ENCODE measurements around the gene GPR176. TPM values are rescaled to one million over a fixed set of nuclear protein-coding genes. Genes with fewer than 3 reads are reported as not detected.

GPR176 gene
- total RNA-seq, 1 donor from 2014 or later: 2.7 TPM

DNA sequence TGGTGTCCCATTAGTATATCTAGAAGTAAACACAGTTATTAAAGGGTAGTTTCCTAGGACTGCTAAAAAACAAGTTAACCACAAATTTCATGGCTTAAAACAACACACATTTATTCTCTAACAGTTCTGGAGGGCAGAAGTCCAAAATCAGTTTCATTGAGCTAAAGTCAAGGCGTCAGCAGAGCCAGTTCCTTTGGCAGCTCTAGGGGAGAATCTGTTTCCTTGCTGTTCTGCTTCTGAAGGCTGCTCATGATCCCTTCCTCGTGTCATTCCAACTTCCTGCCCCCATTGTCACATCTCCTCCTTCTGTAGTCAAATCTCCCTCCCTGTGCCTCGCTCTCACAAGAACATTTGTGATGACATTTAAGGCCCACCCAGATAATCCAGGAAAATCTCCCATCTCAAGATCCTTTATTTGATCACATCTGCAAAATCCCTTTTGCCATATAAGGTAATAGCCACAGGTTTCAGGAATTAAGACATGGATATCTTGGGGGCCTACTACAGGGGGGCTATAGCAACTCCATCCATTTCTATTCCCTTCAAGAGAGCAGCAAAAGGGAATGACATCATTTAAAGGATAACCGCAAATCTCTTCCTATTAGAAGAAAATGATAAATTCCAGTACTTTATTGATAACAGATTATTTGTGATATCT, 50.1 kb downstream of the GPR176 start:
- intact Hi-C loops (cut with DNase I): no loop called here
- no peak for DNase-seq (ENCODE audit: low spot score)

DNA sequence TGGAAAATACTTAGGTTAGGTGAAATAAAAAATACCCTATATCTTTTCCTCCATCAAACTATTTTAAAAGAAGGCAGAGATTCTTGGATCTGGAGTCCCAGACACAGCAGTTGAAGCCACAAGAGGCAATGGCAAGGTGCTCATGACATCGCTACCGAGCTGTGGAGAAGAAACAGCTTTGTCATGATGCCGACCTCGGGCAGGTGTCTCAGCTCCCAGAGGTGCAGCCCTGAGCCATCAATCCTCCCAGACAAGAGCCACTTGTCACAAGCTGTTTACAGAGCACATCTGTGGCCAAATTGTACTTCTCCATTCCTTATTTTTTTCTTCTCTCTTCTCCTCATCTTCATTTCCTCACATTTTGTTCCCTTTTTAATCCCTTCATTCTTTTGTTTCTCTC, 50.8 kb downstream of the GPR176 start:
- no peak for DNase-seq (ENCODE audit: low spot score)
- intact Hi-C loops (cut with DNase I): no loop called here

DNA sequence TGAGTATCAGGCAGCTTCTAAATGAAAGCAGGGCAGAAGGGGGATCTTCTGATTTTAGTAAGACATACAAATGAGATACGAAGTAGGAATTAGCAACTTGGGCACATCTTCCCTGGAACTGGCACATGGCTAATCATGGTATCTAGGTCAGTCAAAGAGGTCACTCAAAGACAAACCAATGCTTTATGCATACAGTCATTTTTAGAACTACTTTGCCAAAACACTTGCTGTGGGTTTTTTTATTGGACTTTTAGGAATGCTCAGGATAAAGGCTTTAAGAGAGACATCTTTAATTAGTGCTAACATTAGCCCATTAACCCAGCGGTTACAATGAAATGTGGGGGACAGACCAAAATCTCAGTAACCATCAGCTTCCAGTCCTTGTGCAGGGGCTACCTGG, 51.7 kb downstream of the GPR176 start:
- no peak for DNase-seq (ENCODE audit: low spot score)
- intact Hi-C loops (cut with DNase I): no loop called here

DNA sequence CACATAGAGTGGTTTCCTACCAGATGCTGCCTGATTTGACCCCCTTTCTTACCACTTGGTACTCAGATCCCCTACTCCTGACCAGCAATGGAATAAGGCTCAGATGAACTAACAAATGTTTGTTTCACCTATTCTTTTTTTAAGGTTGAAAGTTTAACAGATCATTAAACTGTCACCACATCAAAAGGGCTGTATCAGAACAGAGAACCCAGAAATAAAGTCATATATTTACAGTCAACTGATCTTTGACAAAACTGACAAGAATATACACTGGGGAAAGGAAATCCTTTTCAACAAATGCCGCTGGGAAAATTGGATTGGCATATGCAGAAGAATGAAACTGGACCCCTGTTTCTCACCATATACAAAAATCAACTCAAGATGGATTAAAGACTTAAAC, 56.0 kb downstream of the GPR176 start:
- DNase-seq (ENCODE audit: low spot score): no peak
- intact Hi-C loops (cut with DNase I): no loop called here

DNA sequence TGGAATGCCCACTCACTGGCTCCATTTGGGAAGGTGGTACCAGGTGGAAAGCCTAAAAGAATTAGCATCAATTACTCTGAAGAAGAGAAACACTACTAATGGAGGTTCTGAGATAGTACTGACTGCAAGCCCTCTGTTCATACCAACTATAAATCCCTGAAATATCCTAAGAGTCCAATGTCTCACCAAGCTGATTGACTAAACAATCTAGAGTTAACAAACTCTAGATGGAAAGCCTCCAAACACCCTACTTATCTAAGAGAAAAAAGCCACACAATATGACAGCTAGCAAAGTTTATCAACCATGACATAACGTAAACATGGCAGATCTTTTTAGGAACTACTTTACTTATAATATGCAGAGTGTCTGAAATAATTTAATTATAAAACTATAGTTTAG, 59.2 kb downstream of the GPR176 start:
- no peak for DNase-seq (ENCODE audit: low spot score)
- intact Hi-C loops (cut with DNase I): no loop called here

DNA sequence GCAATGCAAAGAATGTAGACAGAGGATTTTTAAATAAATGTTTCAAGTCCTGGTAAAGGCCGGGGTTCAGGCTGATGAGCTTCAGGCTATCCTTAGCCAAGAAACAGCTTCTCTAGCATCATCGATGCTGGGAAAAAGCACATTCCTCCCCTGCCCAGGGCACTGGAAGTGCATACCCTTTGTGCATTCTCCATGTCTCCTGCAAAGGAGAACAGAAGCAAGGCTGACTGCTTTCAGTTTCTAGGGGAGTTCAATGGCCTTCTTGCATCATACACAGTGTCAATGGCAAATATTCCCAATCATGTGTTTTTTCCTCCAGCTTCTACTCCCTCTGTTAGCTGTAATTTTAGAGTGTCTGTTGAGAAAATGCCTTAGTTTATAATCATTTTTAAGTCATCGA, 59.9 kb downstream of the GPR176 start:
- no peak for DNase-seq (ENCODE audit: low spot score)
- intact Hi-C loops (cut with DNase I): no loop called here

DNA sequence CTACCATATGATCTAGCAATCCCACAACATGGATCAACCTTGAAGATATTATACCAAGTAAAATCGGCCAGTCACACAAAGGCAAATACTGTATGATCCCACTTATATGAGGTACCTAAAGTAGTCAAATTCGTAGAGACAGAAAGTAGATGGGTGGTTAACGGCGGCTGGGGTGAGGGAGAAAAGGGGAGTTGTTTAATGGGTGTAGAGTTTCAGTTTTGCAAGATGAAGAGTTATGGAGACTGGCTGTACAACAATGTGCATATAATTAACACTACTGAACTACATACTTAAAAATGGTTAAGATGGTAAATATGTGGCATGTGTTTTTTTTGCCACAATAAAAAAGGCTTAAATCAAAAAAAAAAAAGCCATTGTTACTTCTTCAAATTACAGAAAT, 60.4 kb downstream of the GPR176 start:
- intact Hi-C loops (cut with DNase I): no loop called here
- no peak for DNase-seq (ENCODE audit: low spot score)

DNA sequence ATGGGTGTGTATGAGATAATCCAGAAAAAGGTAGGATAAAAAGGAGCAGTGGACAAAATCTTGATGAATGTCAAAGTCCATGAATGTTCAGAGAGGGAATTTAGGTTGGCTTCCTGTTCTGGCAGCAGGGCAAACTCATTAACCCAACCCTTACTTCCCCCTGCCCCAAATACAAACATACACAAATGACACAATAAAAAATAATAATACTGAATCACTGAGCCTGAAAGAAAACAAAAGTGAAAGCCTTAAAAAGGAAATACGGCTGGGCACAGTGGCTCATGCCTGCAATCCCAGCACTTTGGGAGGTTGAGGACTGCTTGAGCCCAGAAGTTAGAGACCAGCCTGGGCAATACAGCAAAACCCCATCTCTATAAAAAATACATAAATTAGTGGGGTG, 62.9 kb downstream of the GPR176 start:
- DNase-seq (ENCODE audit: low spot score): no peak
- intact Hi-C loops (cut with DNase I): no loop called here

DNA sequence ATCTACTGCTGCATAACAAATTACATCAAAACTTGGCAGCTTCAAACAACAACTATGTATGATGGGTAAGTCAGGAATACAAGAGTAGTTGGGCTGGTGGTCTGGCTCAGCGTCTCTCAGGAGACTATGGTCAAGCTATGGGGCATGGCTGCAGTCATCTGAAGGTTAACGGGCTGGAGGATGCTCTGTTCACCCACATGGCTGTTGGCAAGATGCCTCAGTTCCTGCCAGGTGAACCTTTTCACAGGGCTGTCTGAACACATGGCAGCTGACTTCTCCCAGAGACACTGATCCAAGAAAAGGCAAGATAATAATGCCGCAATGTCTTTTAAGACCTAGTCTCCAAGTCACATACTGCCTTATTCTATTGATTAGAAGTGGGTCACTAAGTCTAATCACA, 63.7 kb downstream of the GPR176 start:
- no peak for DNase-seq (ENCODE audit: low spot score)
- intact Hi-C loops (cut with DNase I): no loop called here

DNA sequence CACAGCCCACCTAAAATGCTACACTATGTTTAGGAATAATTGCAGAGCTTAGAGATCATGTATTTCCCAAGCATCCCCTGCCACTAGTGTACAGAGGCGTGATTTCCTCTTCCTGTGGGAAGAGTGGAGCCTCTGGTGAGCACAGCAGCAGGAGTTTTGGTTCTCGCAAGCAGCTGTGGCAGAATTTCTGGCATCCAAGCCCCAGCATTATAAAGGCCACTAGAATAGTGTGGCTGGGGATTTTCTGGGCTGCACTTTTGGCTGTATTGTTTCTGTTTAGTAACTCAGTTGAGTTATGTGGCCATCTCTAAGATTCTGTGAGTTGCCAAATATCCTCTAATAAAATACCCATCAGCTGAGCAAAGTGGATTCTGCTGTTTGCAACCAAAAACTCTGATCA, 64.7 kb downstream of the GPR176 start:
- DNase-seq (ENCODE audit: low spot score): no peak
- intact Hi-C loops (cut with DNase I): no loop called here

DNA sequence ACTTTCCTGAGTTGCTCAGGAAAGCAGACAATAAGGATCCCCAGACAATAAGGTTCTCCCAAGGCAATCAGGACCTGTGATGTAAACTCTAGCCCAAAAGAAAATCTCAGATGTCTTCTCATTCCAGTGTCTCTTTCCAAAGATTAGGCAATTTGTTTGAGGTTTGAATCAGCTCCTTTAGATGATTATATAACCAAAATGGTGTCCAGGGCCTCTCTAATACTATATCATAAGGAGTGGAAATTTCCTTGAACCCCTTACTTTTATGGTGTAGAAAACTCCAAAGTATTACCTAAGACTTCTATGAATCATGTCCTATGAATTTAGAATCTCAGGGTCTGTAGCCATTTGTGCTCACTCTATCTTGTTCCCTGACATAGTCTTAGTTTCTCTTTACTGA, 65.9 kb downstream of the GPR176 start:
- no peak for DNase-seq (ENCODE audit: low spot score)
- intact Hi-C loops (cut with DNase I): no loop called here

DNA sequence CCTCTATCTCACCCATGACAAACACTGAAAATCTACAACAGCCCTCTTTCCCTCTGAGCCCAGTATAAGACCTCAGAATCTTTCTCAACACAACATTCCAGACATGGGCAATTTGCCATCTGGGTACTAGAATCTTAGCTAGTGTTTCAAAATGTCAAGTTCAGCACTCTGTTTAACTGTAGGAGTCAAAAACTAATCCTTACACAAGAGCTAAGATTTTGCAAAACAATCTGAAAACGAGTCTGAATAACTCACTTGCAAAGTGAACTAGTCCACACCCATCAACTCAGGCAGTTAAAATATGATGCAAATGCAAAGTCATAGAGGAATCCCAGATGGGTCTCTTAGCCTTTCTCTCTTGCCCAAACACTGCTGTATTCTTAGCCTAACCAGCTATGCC, 67.8 kb downstream of the GPR176 start:
- DNase-seq (ENCODE audit: low spot score): no peak
- intact Hi-C loops (cut with DNase I): no loop called here

DNA sequence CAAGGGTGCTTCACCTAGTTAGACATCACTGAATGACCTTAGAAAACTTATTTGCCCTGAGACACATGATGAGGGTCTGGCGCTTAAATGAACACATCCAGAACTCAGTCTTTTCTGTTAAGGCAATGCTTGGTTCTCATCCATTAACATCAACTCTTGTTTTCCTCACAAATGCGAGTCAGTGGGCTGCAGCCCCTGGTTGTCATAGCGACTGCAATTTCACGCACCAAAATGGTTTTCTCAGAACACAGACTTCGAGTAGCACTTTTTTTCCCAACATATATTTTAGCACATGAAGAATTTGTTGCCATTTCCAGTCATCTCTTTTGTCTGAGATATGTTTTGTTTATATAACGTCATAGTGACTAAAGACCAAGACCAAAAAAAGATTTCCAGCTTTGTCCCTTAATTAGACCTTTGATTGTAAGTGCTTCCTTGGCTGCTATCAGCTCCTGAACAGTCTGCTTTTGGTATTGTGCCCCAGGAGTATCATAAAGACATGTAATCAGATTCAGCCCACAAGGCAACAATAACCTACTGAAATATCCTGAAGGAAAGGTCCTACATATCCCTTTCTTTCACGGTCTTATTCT, 68.5 kb downstream of the GPR176 start:
- DNase-seq (ENCODE audit: low spot score): no peak
- intact Hi-C loops (cut with DNase I): no loop called here

DNA sequence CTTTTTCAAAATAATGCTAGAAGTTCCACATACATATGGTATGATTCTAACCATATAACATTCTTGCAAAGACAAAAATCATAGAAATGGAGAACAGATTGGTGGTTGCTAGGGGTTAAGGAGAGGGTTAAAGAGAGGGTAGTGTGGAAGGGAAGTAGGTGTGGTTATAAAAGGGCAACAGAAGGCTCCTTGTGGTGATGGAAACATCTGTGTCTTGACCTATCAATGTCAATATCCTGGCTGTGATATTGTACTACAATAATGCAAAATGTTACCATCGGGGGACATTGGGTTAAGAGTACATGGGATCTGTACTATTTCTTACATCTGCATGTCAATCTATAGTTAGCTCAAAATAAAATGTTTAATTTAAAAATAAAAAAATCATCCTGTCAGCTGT, 69.6 kb downstream of the GPR176 start:
- no peak for DNase-seq (ENCODE audit: low spot score)
- intact Hi-C loops (cut with DNase I): no loop called here

DNA sequence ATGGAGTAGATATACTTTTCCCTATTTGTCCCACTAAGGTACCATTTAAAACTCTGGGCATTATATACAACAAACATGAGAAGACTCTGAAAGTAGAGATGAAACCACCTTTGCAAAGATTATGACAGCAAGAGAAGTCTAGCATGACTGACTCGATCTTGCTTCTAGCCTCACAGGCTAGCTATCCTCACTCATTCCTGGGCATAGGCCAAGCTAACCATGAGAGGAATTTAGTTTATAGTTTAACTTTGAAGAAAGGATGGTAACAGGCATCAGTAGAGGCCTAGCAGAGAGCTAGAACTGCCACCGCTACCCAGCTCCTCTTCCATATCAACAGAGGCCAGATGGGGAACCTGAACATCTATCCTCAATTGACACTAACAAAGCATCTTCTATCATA, 74.0 kb downstream of the GPR176 start:
- no peak for DNase-seq (ENCODE audit: low spot score)
- intact Hi-C loops (cut with DNase I): no loop called here

DNA sequence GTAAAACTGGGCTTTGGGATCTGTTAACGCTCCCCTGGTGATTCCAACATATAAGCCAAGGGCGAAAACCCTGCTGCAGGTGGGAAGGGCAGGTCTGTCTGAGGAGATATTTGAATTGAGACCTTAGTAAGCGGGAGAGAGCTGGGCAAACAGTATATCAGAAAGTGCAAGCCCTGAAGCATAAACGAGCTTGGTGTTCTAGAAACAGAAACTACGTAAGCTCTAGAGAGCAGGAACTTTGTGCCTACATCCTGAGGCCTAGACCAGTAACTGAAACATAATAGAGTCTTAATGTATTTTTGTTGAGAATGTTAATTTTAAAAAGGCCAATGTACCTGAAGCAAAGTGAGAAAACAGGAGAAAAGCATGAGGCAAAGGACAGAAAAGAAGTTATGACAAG, 74.5 kb downstream of the GPR176 start:
- intact Hi-C loops (cut with DNase I): no loop called here
- DNase-seq (ENCODE audit: low spot score): no peak

DNA sequence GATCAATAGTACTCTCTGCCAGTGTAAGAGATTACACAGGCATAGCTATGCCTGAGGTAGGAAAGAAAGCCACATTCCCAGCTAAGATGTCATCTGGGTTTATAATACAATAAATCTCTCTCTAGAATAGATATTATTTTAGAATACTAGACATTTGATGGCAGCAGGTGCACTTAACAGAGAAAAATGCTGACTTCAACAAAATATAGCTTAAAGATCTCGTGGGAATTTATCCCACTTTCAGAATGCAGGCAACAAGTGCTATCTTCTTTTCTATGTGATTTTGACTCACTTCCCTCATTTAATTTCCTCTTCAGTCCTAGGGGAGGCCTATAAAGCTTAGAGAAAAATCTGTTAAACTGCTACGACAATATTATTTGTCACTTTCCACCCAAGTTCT, 76.5 kb downstream of the GPR176 start:
- DNase-seq (ENCODE audit: low spot score): no peak
- intact Hi-C loops (cut with DNase I): no loop called here

DNA sequence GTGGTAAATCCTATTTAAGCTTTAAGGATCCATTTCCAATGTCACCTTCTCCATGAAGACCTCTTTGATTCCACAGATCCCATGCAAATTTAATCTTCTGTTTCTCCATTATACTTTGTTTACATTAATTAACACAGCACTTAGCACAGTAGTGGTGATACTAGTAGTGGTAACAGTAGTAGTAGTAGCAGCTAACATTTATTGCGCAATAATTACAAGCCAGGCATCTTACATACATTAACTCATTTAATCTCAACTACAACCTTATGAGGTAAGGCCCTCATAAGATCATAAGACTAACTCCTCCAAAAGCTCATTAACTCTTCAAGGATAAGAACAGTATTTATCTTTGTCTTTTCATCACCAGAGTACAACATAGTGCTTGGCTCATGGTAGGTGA, 82.6 kb downstream of the GPR176 start:
- intact Hi-C loops (cut with DNase I): no loop called here
- no peak for DNase-seq (ENCODE audit: low spot score)

DNA sequence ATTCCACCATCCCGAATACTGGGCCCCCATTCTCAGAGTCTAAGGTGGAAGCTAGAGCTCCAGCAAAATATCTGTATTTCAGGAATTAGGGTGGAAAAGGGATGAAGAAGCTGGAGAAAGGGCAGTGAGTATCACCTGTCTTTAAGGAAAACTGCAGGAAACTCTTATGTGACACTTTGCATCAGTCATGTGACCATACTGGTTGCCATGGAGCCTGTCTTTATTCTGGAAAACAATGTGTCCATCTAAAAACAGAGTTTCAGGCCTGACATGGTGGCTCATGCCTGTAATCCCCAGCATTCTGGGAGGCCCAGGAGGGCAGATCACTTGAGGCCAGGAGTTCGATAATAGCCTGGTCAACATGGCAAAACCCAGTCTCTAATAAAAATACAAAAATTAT, 84.5 kb downstream of the GPR176 start:
- no peak for DNase-seq (ENCODE audit: low spot score)
- intact Hi-C loops (cut with DNase I): no loop called here

DNA sequence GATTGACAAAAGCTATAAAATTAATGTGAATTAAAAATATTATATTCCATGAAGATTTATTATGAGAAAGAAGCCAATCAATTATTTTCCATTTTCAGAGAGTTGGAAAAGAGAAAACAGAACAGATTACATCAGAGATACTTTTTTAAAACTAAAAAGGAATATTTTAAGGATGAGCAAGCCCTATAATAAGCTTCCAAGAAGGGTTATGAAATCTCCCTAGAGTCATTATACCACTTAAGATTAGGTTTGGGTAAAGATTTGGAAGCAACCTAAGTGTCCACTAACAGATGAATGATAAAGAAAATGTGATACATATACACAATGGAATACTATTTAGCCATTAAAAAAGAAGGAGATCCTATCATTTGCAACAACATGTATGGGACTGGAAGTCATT, 85.8 kb downstream of the GPR176 start:
- DNase-seq (ENCODE audit: low spot score): no peak
- intact Hi-C loops (cut with DNase I): no loop called here

DNA sequence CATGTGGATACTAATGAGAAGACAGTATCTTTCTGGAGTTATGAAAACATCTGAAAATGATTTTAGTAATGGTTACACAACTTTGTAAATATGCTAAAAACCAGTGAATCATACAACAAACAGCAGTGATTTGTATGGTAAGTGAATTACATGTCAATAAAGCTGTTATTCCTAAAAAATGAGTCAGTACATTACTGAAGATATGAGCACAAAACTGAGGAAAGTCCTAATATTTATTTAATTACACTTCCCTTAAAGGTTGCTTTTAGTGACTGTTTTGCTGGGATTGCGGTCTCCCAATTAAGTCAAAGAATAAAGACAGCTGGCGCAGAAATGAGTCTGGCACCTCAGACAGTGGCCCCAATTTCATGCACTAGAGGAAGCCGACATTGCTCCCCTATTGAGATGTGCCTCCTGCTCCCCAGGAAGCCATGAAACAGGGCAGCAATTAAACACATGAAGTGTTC, 86.5 kb downstream of the GPR176 start:
- intact Hi-C loops (cut with DNase I): no loop called here
- no peak for DNase-seq (ENCODE audit: low spot score)

DNA sequence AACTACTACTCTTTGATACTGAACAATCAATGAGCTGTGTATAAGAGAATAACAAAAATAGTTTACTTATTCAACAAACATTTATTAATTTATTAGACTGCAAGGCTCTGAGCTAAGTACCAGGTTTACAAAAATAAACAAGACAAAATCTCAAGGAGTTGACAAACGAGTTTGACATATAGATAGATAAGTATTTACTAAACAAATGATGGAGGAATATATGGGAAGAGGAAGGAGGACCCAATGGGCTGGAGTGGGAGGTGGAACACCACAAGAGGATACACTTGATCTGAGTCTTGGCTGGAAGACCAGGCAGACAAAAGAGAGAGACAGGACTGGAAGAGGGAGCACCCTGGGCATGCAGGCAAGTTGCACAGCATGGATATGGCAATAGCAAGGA, 89.9 kb downstream of the GPR176 start:
- intact Hi-C loops (cut with DNase I): no loop called here
- no peak for DNase-seq (ENCODE audit: low spot score)
